Calu3 (cell line): ENCODE measurements around the gene ARHGAP8. TPM values are rescaled to one million over a fixed set of nuclear protein-coding genes. Genes with fewer than 3 reads are reported as not detected.
"Not testable (repeated sequence)": the region's sequence is repeated elsewhere in the genome, so short reads cannot be mapped to it uniquely, and the experiment has no call there.

Experiments
- BruUV-seq: library from RNA; stranded (reverse); fragments of 400-500 nt; replicated peaks from 2 replicates; lab custom pipeline; 2021; lab: Mats Ljungman, UMichigan
- CTCF ChIA-PET: fragments of 300-600 bp; sonication (Branson Sonifier 250); formaldehyde crosslinking; loops from one replicate; lab custom pipeline; 2022; ENCODE audit warnings: antibody characterized with exemption; lab: Charles Lee
- DNase-seq: peaks from one replicate; pipeline ENCODE4 v3.0.0; 2022
- H3K27ac Mint-ChIP-seq: one replicate; pipeline ENCODE4 v1.8.0; 2022; ENCODE audit warnings: mixed read lengths; ENCODE audit not compliant: unreplicated experiment
- H3K27me3 Mint-ChIP-seq: one replicate; pipeline ENCODE4 v1.8.0; 2022; ENCODE audit warnings: mixed read lengths; ENCODE audit not compliant: unreplicated experiment
- H3K36me3 Mint-ChIP-seq: one replicate; pipeline ENCODE4 v1.8.0; 2022; ENCODE audit warnings: mild to moderate bottlenecking, moderate library complexity, mixed read lengths; ENCODE audit not compliant: insufficient read depth, unreplicated experiment
- H3K4me1 Mint-ChIP-seq: one replicate; pipeline ENCODE4 v1.8.0; 2022; ENCODE audit warnings: mild to moderate bottlenecking, low read depth, mixed read lengths; ENCODE audit not compliant: unreplicated experiment
- H3K4me3 Mint-ChIP-seq: one replicate; pipeline ENCODE4 v1.8.0; 2022; ENCODE audit warnings: mild to moderate bottlenecking, low read depth, moderate library complexity, mixed read lengths; ENCODE audit not compliant: unreplicated experiment
- H3K9me3 Mint-ChIP-seq: one replicate; pipeline ENCODE4 v1.8.0; 2022; ENCODE audit warnings: low read depth, mixed read lengths; ENCODE audit not compliant: unreplicated experiment
- CTCF ChIP-seq: fragments of 200-600 bp; IDR thresholded peaks from one replicate; pipeline ENCODE4 v1.8.0; 2022; ENCODE audit warnings: antibody characterized with exemption; ENCODE audit not compliant: unreplicated experiment
- intact Hi-C: fragments of 100-400 bp; cut with micrococcal nuclease; formaldehyde crosslinking; loops from one replicate; pipeline ENCODE4 v1.10.0; 2022; ENCODE audit not compliant: unreplicated experiment
- total RNA-seq: library from RNA; stranded (reverse); gene quantifications from 2 replicates; pipeline ENCODE4 v1.2.3, GENCODE V29; 2022

ARHGAP8 gene
- total RNA-seq, 1 experiment from 2014 or later: 127 TPM

- Mint-ChIP-seq H3K36me3 (no peaks in the 10 kb centered on the region), H3K4me1 (no peaks in the 10 kb centered on the region), H3K27ac (no peak overlapping the region), H3K4me3 (no peak overlapping the region), H3K9me3 (no peaks in the 10 kb centered on the region), H3K27me3 (peaks cover 89% of the 10 kb centered on the region)
- no peak for TF ChIP-seq CTCF
- CTCF ChIA-PET: no interaction called here
- intact Hi-C loops: no loop called here
- DNase-seq: no peak
- no TSS peak for BruUV-seq
Measured at GRCh38 chr22:44901301-44901700, 148.9 kb downstream of the ARHGAP8 start.

- H3K27me3 Mint-ChIP-seq: peaks cover 81% of the 10 kb centered on the region
- H3K4me1 Mint-ChIP-seq, H3K36me3 Mint-ChIP-seq, H3K27ac Mint-ChIP-seq, H3K9me3 Mint-ChIP-seq, intact Hi-C loops, CTCF ChIA-PET, BruUV-seq, H3K4me3 Mint-ChIP-seq, DNase-seq: not testable (repeated sequence)
Measured at GRCh38 chr22:44903164-44903563, 150.8 kb downstream of the ARHGAP8 start.

GRCh38 chr22:44904492-44905152, 152.2 kb downstream of the ARHGAP8 start:
- not testable (repeated sequence) for H3K9me3 Mint-ChIP-seq

GRCh38 chr22:44906248-44906936, 154.0 kb downstream of the ARHGAP8 start:
- no peak overlapping the region for H3K4me3 Mint-ChIP-seq
- peaks cover 3% of the 10 kb centered on the region for H3K9me3 Mint-ChIP-seq
- no peak for DNase-seq
- peaks cover 74% of the 10 kb centered on the region for H3K27me3 Mint-ChIP-seq
- no peak overlapping the region for H3K27ac Mint-ChIP-seq
- H3K36me3 Mint-ChIP-seq: no peaks in the 10 kb centered on the region
- no peaks in the 10 kb centered on the region for H3K4me1 Mint-ChIP-seq
- CTCF ChIA-PET: interaction anchor here (0.6 kb wide), 1 partner anchor 135 kb away, joined by 3 read pairs; no protein-coding TSS in a partner anchor
- no TSS peak for BruUV-seq
- no peak for TF ChIP-seq CTCF
- intact Hi-C loops: no loop called here

More at GRCh38 chr22:44904492-44905152, 152.2 kb downstream of the ARHGAP8 start:
- H3K27ac Mint-ChIP-seq, intact Hi-C loops, CTCF ChIA-PET, H3K4me3 Mint-ChIP-seq, DNase-seq, BruUV-seq, H3K36me3 Mint-ChIP-seq, H3K4me1 Mint-ChIP-seq: not testable (repeated sequence)
- H3K27me3 Mint-ChIP-seq: peaks cover 72% of the 10 kb centered on the region

- H3K27me3 Mint-ChIP-seq: peaks cover 76% of the 10 kb centered on the region
- intact Hi-C loops: no loop called here
- H3K27ac Mint-ChIP-seq: no peak overlapping the region
- no peaks in the 10 kb centered on the region for H3K36me3 Mint-ChIP-seq
- H3K9me3 Mint-ChIP-seq: peaks cover 3% of the 10 kb centered on the region
- H3K4me3 Mint-ChIP-seq: no peak overlapping the region
- CTCF ChIA-PET: interaction anchor here (0.6 kb wide), 1 partner anchor 135 kb away, joined by 3 read pairs; no protein-coding TSS in a partner anchor
- no peaks in the 10 kb centered on the region for H3K4me1 Mint-ChIP-seq
- TF ChIP-seq CTCF: no peak
- no peak for DNase-seq
- no TSS peak for BruUV-seq
Measured at GRCh38 chr22:44906999-44907644, 154.7 kb downstream of the ARHGAP8 start.
